ENCODE results near the gene OR5AC2.

DNA sequence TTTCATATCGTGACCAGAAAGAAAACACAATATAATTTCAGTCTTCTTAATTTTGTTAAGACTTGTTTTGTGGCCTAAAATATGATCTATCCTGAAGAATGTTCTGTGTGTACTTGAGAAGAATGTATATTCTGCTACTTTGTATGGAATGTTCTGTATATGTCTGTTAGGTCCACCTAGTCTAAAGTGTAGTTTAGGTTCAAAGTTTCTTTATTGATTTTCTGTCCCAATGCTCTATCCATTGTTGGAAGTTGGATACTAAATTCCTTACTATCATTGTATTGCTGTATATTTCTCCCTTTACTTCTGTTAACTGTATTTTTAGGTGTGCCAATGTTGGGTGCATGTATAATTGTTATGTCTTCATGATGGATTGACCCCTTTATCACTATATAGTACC, 21.2 kb downstream of the OR5AC2 start:
- no peak for TF ChIP-seq EZH2 (IDR thresholded peaks at IDR 0.05; ENCODE audit: borderline replicate concordance, low read length)
- TF ChIP-seq, protein P1, sequence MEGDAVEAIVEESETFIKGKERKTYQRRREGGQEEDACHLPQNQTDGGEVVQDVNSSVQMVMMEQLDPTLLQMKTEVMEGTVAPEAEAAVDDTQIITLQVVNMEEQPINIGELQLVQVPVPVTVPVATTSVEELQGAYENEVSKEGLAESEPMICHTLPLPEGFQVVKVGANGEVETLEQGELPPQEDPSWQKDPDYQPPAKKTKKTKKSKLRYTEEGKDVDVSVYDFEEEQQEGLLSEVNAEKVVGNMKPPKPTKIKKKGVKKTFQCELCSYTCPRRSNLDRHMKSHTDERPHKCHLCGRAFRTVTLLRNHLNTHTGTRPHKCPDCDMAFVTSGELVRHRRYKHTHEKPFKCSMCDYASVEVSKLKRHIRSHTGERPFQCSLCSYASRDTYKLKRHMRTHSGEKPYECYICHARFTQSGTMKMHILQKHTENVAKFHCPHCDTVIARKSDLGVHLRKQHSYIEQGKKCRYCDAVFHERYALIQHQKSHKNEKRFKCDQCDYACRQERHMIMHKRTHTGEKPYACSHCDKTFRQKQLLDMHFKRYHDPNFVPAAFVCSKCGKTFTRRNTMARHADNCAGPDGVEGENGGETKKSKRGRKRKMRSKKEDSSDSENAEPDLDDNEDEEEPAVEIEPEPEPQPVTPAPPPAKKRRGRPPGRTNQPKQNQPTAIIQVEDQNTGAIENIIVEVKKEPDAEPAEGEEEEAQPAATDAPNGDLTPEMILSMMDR (IDR thresholded peaks at IDR 0.05; ENCODE audit: low read length), result no peak

All from OCI-LY1 (cell line).